Adrenal gland (tissue), 12 donors: Measurements from ENCODE around the gene DUSP18. TPM values are rescaled to one million over a fixed set of nuclear protein-coding genes. Genes with fewer than 3 reads are reported as not detected.

Experiments
- DNase-seq, 7 donors: peaks; one replicate each; pipeline ENCODE4 v3.0.0-alpha.2; 2019 to 2020
- H3K27ac ChIP-seq, 5 donors: fragments of 200-600 bp; sonication (generic) in 4 of 5; 1 replicate in 3 of 5; 2 replicates in 2 of 5; pipeline versions ENCODE4 v1.5.1 to v1.8.0; 2016 to 2020; ENCODE audit warnings: mild to moderate bottlenecking in 1 of 5
- H3K27me3 ChIP-seq: fragments of 200-600 bp; 2 replicates; pipeline ENCODE4 v1.8.0; 2021
- H3K36me3 ChIP-seq, 2 donors: fragments of 200-600 bp; replicated peaks in 1 of 2; 1 replicate in 1 of 2; 2 replicates in 1 of 2; pipeline versions ENCODE4 v1.5.1 to v1.8.0; 2018 to 2022
- H3K4me1 ChIP-seq, 2 donors: fragments of 200-600 bp; replicated peaks in 1 of 2; 1 replicate in 1 of 2; 2 replicates in 1 of 2; pipeline versions ENCODE4 v1.5.1 to v1.8.0; 2018 to 2021
- H3K4me3 ChIP-seq, 4 donors: fragments of 200-600 bp; sonication (generic) in 3 of 4; one replicate each; pipeline ENCODE4 v1.5.1; 2016 to 2018
- H3K9me3 ChIP-seq, 3 donors: fragments of 200-600 bp; sonication (generic) in 1 of 3; replicated peaks in 1 of 3; 1 replicate in 2 of 3; 2 replicates in 1 of 3; pipeline versions ENCODE4 v1.5.1 to v1.8.0; 2016 to 2021
- CTCF ChIP-seq, 6 experiments: fragments of 450-650 bp in 4 of 6; fragments of 200-600 bp in 2 of 6; sonication (generic) in 1 of 6; IDR thresholded peaks; 1 replicate in 5 of 6; 2 replicates in 1 of 6; pipeline versions ENCODE4 v1.5.1 to v1.8.0; 2016 to 2021; ENCODE audit warnings: antibody characterized with exemption in 6 of 6, mild to moderate bottlenecking in 2 of 6, moderate library complexity in 1 of 6
- POLR2A ChIP-seq, 2 donors: fragments of 450-650 bp; IDR thresholded peaks; one replicate each; pipeline ENCODE4 v1.6.1; 2017; ENCODE audit warnings: antibody characterized with exemption in 2 of 2, mild to moderate bottlenecking in 2 of 2, moderate library complexity in 1 of 2
- WGBS, 4 donors: extraction: QIAGEN DNeasy Blood & Tissue Kit in 2 of 4; methylation state at CpG; one replicate each; pipeline versions ENCODE4 v1.1.5 to v1.1.7; 2013 to 2017; 5-methylcytosine and 5-hydroxymethylcytosine counted together
- intact Hi-C, 2 donors: fragments of 100-400 bp; cut with DNase I; formaldehyde crosslinking; loops; one replicate each; pipeline versions ENCODE4 v1.14.1 to v1.15.0; 2022 to 2023
- polyA plus RNA-seq, 3 donors: library from polyadenylated mRNA; stranded (reverse); fragments of 200-250 nt in 2 of 3; fragments of 350-450 nt in 1 of 3; fragmentation: Illumina TruSeq in 1 of 3; extraction: RNeasy Lipid Tissue Mini Kit (QIAGEN cat#74804) in 1 of 3; gene quantifications; one replicate each; pipeline ENCODE4 v1.2.3, GENCODE V29; 2013 to 2014
- total RNA-seq, 9 donors: library from RNA; depleted of rRNA in 4 of 9; stranded (reverse); fragments of >200 nt in 4 of 9; fragments of 120-200 nt in 1 of 9; fragmentation: NEBNext Ultra II Directional in 1 of 9; extraction: Animal tissue kit (Norgen Biotek cat#: 25700) in 1 of 9; gene quantifications; one replicate each; pipeline versions ENCODE4 v1.1.0 to v1.2.4, GENCODE V29; 2013 to 2023
- donor health status: healthy with polysubstance abuse.
- donor health status: Bipolar disorder and iron deficiency.
- donor health status: DM: yes; HTN: yes; CAD: no.
- donor health status: DM: no; HTN: no; CAD: no.
- donor health status: DM: no; HTN: no; CAD: no.
- donor health status: DM: yes; HTN: yes; CAD: no.

Gene DUSP18
- total and polyA plus RNA-seq, 12 donors, result 1.4 to 8.9 (median 5.4) TPM

GRCh38 chr22:30675436-30675835 is 7.8 kb upstream of the DUSP18 start:
- H3K4me3 ChIP-seq, result no peak overlapping the region
- no peak for DNase-seq
- no peak overlapping the region for H3K27ac ChIP-seq
- H3K27me3 ChIP-seq, result no peaks in the 10 kb centered on the region
- H3K36me3 ChIP-seq, result no peaks in the 10 kb centered on the region
- H3K9me3 ChIP-seq, result no peaks in the 10 kb centered on the region
- no peak for TF ChIP-seq POLR2A (IDR thresholded peaks at IDR 0.05)
- no peak for TF ChIP-seq CTCF (IDR thresholded peaks at IDR 0.05)
- 86 to 92% (median 89%) methylated on average over 9 of the region's 9 CpGs for WGBS, 4 donors
- no peaks in the 10 kb centered on the region for H3K4me1 ChIP-seq
- intact Hi-C loops, result no loop called here

- intact Hi-C loops, result no loop called here
- Histone ChIP-seq H3K27me3 (no peaks in the 10 kb centered on the region), H3K4me3 (no peak overlapping the region), H3K9me3 (no peaks in the 10 kb centered on the region), H3K27ac (no peak overlapping the region), H3K4me1 (no peaks in the 10 kb centered on the region), H3K36me3 (no peaks in the 10 kb centered on the region)
- DNase-seq, result no peak
- 72 to 87% (median 84%) methylated on average over 3 to 6 of the region's 6 CpGs for WGBS, 4 donors
- TF ChIP-seq POLR2A (IDR thresholded peaks at IDR 0.05) (no peak), CTCF (IDR thresholded peaks at IDR 0.05) (no peak)
Observed at GRCh38 chr22:30674482-30674881, 6.8 kb upstream of the DUSP18 start.

- no peak overlapping the region for H3K27ac ChIP-seq
- no peak overlapping the region for H3K4me3 ChIP-seq
- TF ChIP-seq POLR2A (IDR thresholded peaks at IDR 0.05) (no peak), CTCF (IDR thresholded peaks at IDR 0.05) (no peak)
- intact Hi-C loops, result no loop called here
- DNase-seq, result no peak
- peaks cover 0 to 4% of the 10 kb centered on the region in 2 donors for H3K4me1 ChIP-seq
- WGBS, 4 donors, result 86 to 98% (median 89%) methylated on average over 4 of the region's 4 CpGs
- no peaks in the 10 kb centered on the region for H3K36me3 ChIP-seq
- H3K27me3 ChIP-seq, result no peaks in the 10 kb centered on the region
- H3K9me3 ChIP-seq, result no peaks in the 10 kb centered on the region
Observed at GRCh38 chr22:30673136-30673535, 5.5 kb upstream of the DUSP18 start.

GRCh38 chr22:30671071-30671470 is 3.4 kb upstream of the DUSP18 start:
- Histone ChIP-seq H3K9me3 (no peaks in the 10 kb centered on the region), H3K27me3 (no peaks in the 10 kb centered on the region), H3K4me3 (no peak overlapping the region), H3K36me3 (no peaks in the 10 kb centered on the region), H3K4me1 (peaks cover 0 to 4% of the 10 kb centered on the region in 2 donors), H3K27ac (no peak overlapping the region)
- no peak for TF ChIP-seq POLR2A (IDR thresholded peaks at IDR 0.05)
- no peak for TF ChIP-seq CTCF (IDR thresholded peaks at IDR 0.05)
- no peak for DNase-seq
- intact Hi-C loops, result no loop called here
- WGBS, 4 donors, result 75 to 84% (median 79%) methylated on average over 3 of the region's 3 CpGs
